H1 (cell line): ENCODE results near the gene FAM161A. TPM values are rescaled to one million over a fixed set of nuclear protein-coding genes. Genes with fewer than 3 reads are reported as not detected.

ENCODE experiments used
- CTCF ChIA-PET: fragments of 300-600 bp; sonication (Branson Sonifier 250); formaldehyde crosslinking; loops from one replicate; lab custom pipeline; 2021; ENCODE audit not compliant: partially characterized antibody; lab: Charles Lee
- POLR2A ChIA-PET: fragments of 300-600 bp; sonication (Branson Sonifier 250); formaldehyde crosslinking; loops from one replicate; lab custom pipeline; 2021; ENCODE audit warnings: inconsistent platforms; ENCODE audit not compliant: partially characterized antibody; lab: Charles Lee
- DNase-seq, 2 experiments: peaks; one replicate each; pipeline versions ENCODE4 v3.0.0 to v3.0.0-alpha.2; 2010 to 2022; ENCODE audit warnings: low spot score in 2 of 2, low read depth in 1 of 2, mixed read lengths in 1 of 2
- FAIRE-seq: peaks from 2 replicates; lab custom pipeline; 2011; peaks lifted over from hg19 to GRCh38; lab: Jason Lieb, UNC
- H2AFZ ChIP-seq: 2 replicates; pipeline ENCODE4 v1.8.1; 2012; ENCODE audit warnings: low read length, inconsistent platforms
- H2AK5ac ChIP-seq: 2 replicates; pipeline ENCODE4 v1.6.1; 2013; ENCODE audit warnings: low read depth, low read length
- H2BK120ac ChIP-seq: replicated peaks from 2 replicates; pipeline ENCODE3; 2013; ENCODE audit warnings: low read depth, low read length, inconsistent platforms
- H2BK12ac ChIP-seq: 2 replicates; pipeline ENCODE4 v1.6.1; 2013; ENCODE audit warnings: low read depth, low read length
- H2BK15ac ChIP-seq: 2 replicates; pipeline ENCODE4 v1.6.1; 2013; ENCODE audit warnings: low read length
- H2BK20ac ChIP-seq: 2 replicates; pipeline ENCODE4 v1.6.1; 2013; ENCODE audit warnings: low read length
- H2BK5ac ChIP-seq: 2 replicates; pipeline ENCODE4 v1.6.1; 2013; ENCODE audit warnings: low read depth, low read length
- H3K14ac ChIP-seq: 2 replicates; pipeline ENCODE4 v1.6.1; 2013; ENCODE audit warnings: inconsistent platforms; ENCODE audit not compliant: insufficient read length
- H3K18ac ChIP-seq: 2 replicates; pipeline ENCODE4 v1.6.1; 2013; ENCODE audit warnings: low read length; ENCODE audit errors: extremely low read depth
- H3K23ac ChIP-seq: 2 replicates; pipeline ENCODE4 v1.6.1; 2013; ENCODE audit warnings: inconsistent platforms; ENCODE audit not compliant: insufficient read length
- H3K23me2 ChIP-seq: 2 replicates; pipeline ENCODE4 v1.6.1; 2013; ENCODE audit warnings: low read depth, low read length
- H3K27ac ChIP-seq: 2 replicates; pipeline ENCODE4 v1.6.1; 2011; ENCODE audit warnings: low read depth, low read length, inconsistent platforms
- H3K27me3 ChIP-seq, 4 experiments: replicated peaks in 1 of 4; 1 replicate in 1 of 4; 2 replicates in 3 of 4; pipeline versions ENCODE4 v1.6.1 to v1.8.1; 2011 to 2013; ENCODE audit warnings: low read length in 3 of 4, mild to moderate bottlenecking in 3 of 4, inconsistent platforms in 2 of 4, mixed read lengths in 2 of 4, moderate library complexity in 1 of 4; ENCODE audit not compliant: control insufficient read depth in 3 of 4, insufficient read depth in 3 of 4; ENCODE audit errors: extremely low read depth in 1 of 4
- H3K36me3 ChIP-seq, 4 experiments: 2 replicates each; pipeline versions ENCODE4 v1.6.1 to v1.8.1; 2011 to 2013; ENCODE audit warnings: mild to moderate bottlenecking in 4 of 4, low read length in 3 of 4, moderate library complexity in 2 of 4, control low read depth in 1 of 4, inconsistent platforms in 1 of 4; ENCODE audit not compliant: insufficient read depth in 4 of 4, control insufficient read depth in 2 of 4
- H3K4ac ChIP-seq: replicated peaks from 2 replicates; pipeline ENCODE3; 2013; ENCODE audit warnings: low read length, low read depth, mixed read lengths, inconsistent platforms; ENCODE audit not compliant: insufficient read length
- H3K4me1 ChIP-seq, 4 experiments: replicated peaks in 1 of 4; 1 replicate in 1 of 4; 2 replicates in 3 of 4; pipeline versions ENCODE4 v1.6.1 to v1.8.1; 2011 to 2013; ENCODE audit warnings: low read length in 3 of 4, inconsistent platforms in 2 of 4, mixed read lengths in 1 of 4; ENCODE audit not compliant: insufficient read depth in 4 of 4, control insufficient read depth in 3 of 4
- H3K4me2 ChIP-seq, 2 experiments: 2 replicates each; pipeline versions ENCODE4 v1.6.1 to v1.8.1; 2011 to 2013; ENCODE audit warnings: low read depth in 2 of 2, low read length in 2 of 2, control low read depth in 1 of 2, inconsistent platforms in 1 of 2, mild to moderate bottlenecking in 1 of 2; ENCODE audit not compliant: insufficient read depth in 1 of 2
- H3K4me3 ChIP-seq, 4 experiments: fragments of 200-600, 300-600 bp in 1 of 4; sonication (generic), shearing (Covaris generic), sonication (Bioruptor Twin) in 1 of 4; 2 replicates each; pipeline versions ENCODE4 v1.5.1 to v1.8.1; 2011 to 2016; ENCODE audit warnings: low read length in 4 of 4, low read depth in 3 of 4, control low read depth in 2 of 4, inconsistent platforms in 2 of 4, mild to moderate bottlenecking in 2 of 4, mixed read lengths in 1 of 4, moderate library complexity in 1 of 4; ENCODE audit not compliant: insufficient read depth in 2 of 4; ENCODE audit errors: extremely low read depth in 1 of 4
- H3K56ac ChIP-seq: replicated peaks from 2 replicates; pipeline ENCODE3; 2013; ENCODE audit warnings: low read depth, mild to moderate bottlenecking, mixed read lengths, low read length, inconsistent platforms; ENCODE audit not compliant: insufficient read length
- H3K79me1 ChIP-seq: 2 replicates; pipeline ENCODE4 v1.6.1; 2013; ENCODE audit warnings: low read depth, low read length, control low read depth
- H3K79me2 ChIP-seq, 2 experiments: 2 replicates each; pipeline versions ENCODE4 v1.6.1 to v1.8.1; 2012 to 2013; ENCODE audit warnings: low read length in 2 of 2, mild to moderate bottlenecking in 2 of 2, inconsistent platforms in 1 of 2; ENCODE audit not compliant: insufficient read depth in 2 of 2, control insufficient read depth in 1 of 2
- H3K9ac ChIP-seq, 4 experiments: replicated peaks in 1 of 4; 1 replicate in 1 of 4; 2 replicates in 3 of 4; pipeline versions ENCODE4 v1.6.1 to v1.8.1; 2011 to 2013; ENCODE audit warnings: low read depth in 3 of 4, low read length in 3 of 4, control low read depth in 2 of 4, mild to moderate bottlenecking in 2 of 4, moderate library complexity in 2 of 4, inconsistent platforms in 1 of 4; ENCODE audit errors: extremely low read depth in 1 of 4
- H3K9me3 ChIP-seq, 2 experiments: 2 replicates each; pipeline versions ENCODE4 v1.6.1 to v1.8.1; 2012 to 2013; ENCODE audit warnings: mild to moderate bottlenecking in 2 of 2, moderate library complexity in 2 of 2, control low read depth in 1 of 2, inconsistent platforms in 1 of 2, low read depth in 1 of 2, low read length in 1 of 2, mixed read lengths in 1 of 2; ENCODE audit not compliant: insufficient read depth in 2 of 2
- H4K20me1 ChIP-seq, 2 experiments: replicated peaks in 1 of 2; 2 replicates each; pipeline versions ENCODE3 to v1.8.1; 2011 to 2013; ENCODE audit warnings: inconsistent platforms in 2 of 2, low read length in 2 of 2, mild to moderate bottlenecking in 1 of 2; ENCODE audit not compliant: insufficient read depth in 2 of 2, control insufficient read depth in 1 of 2
- H4K5ac ChIP-seq: 2 replicates; pipeline ENCODE4 v1.6.1; 2013; ENCODE audit warnings: low read length, low read depth, mixed read lengths, inconsistent platforms; ENCODE audit not compliant: insufficient read length
- H4K8ac ChIP-seq: 2 replicates; pipeline ENCODE4 v1.8.0; 2013; ENCODE audit warnings: mild to moderate bottlenecking, moderate library complexity, low read length, inconsistent platforms; ENCODE audit not compliant: insufficient read depth; ENCODE audit errors: extremely low read depth
- H4K91ac ChIP-seq: replicated peaks from 2 replicates; pipeline ENCODE3; 2013; ENCODE audit warnings: low read length, mixed read lengths, inconsistent platforms; ENCODE audit not compliant: insufficient read length
- CEBPB ChIP-seq: IDR thresholded peaks from 2 replicates; pipeline ENCODE4 v1.6.1; 2012; ENCODE audit warnings: low read depth, low read length
- JUN ChIP-seq: IDR thresholded peaks from 2 replicates; pipeline ENCODE4 v1.6.1; 2011; ENCODE audit warnings: low read depth, mild to moderate bottlenecking, improper control_type of control experiment, low read length
- SIX5 ChIP-seq: IDR thresholded peaks from 2 replicates; pipeline ENCODE4 v1.6.1; 2011; ENCODE audit warnings: mild to moderate bottlenecking, low read depth, low read length
- WGBS, 2 experiments: shearing (Covaris generic) in 1 of 2; methylation state at CpG; one replicate each; pipeline versions ENCODE4 v1.1.6 to v1.1.7; 2013 to 2015; ENCODE audit warnings: low lambda C conversion rate in 2 of 2, mixed read lengths in 2 of 2, inconsistent platforms in 1 of 2, low coverage in 1 of 2, missing lambda C conversion rate in 1 of 2; ENCODE audit not compliant: insufficient replicate concordance in 2 of 2, insufficient coverage in 1 of 2, insufficient read length in 1 of 2; ENCODE audit errors: extremely low coverage in 1 of 2, missing lambda C conversion rate in 1 of 2; 5-methylcytosine and 5-hydroxymethylcytosine counted together
- polyA plus RNA-seq, 7 experiments: library from polyadenylated mRNA; depleted of rRNA in 3 of 7; stranded (reverse) in 5 of 7; unstranded in 2 of 7; fragments of >200 nt in 5 of 7; fragments of 200-250 nt in 2 of 7; gene quantifications; 1 replicate in 5 of 7; 2 replicates in 1 of 7; 4 replicates in 1 of 7; pipeline versions ENCODE4 v1.2.1 to v1.2.3, GENCODE V29; 2011 to 2013; ENCODE audit warnings: missing spikeins in 2 of 7, mixed read lengths in 2 of 7
- total RNA-seq: library from RNA; stranded (reverse); fragmentation: NEBNext Ultra II Directional; extraction: Animal tissue kit (Norgen Biotek cat#: 25700); gene quantifications from 2 replicates; pipeline ENCODE4 v1.2.1, GENCODE V29; 2021

Gene FAM161A
- total and polyA plus RNA-seq, 2 of the 8 experiments (the other 6 are each of a cell fraction or from before 2014, with no cell fraction given): 1.6 to 9.7 TPM

- Histone ChIP-seq H2BK12ac (no peak overlapping the region), H2AK5ac (no peak overlapping the region), H2BK15ac (no peak overlapping the region), H3K23ac (no peak overlapping the region), H2AFZ (no peak overlapping the region), H4K20me1 (no peaks in the 10 kb centered on the region), H4K5ac (no peak overlapping the region), H3K4me1 (no peaks in the 10 kb centered on the region), H4K8ac (no peak overlapping the region), H3K23me2 (no peaks in the 10 kb centered on the region), H3K18ac (no peak overlapping the region), H3K9ac (no peak overlapping the region), H2BK5ac (no peak overlapping the region), H3K27me3 (no peaks in the 10 kb centered on the region), H3K9me3 (no peaks in the 10 kb centered on the region), H3K27ac (no peak overlapping the region), H3K56ac (no peak overlapping the region), H3K79me1 (no peaks in the 10 kb centered on the region), H3K79me2 (no peaks in the 10 kb centered on the region), H3K4me3 (no peak overlapping the region), H3K36me3 (peaks cover 0 to 7% (median 0%) of the 10 kb centered on the region in 4 experiments; a peak in 1 of 8 replicates), H2BK120ac (no peak overlapping the region), H3K4me2 (no peak overlapping the region), H4K91ac (no peak overlapping the region), H3K4ac (no peak overlapping the region), H3K14ac (no peak overlapping the region), H2BK20ac (no peak overlapping the region)
- ChIA-PET POLR2A (no interaction called here), CTCF (interaction anchor here (0.7 to 1.3 kb wide), 2 partner anchors 29 to 142 kb away, joined by 3 read pairs; no protein-coding TSS in a partner anchor)
- 83% methylated on average over 3 of the region's 3 CpGs; no CpG with 5 or more reads in 1 of the 2 experiments for WGBS, 2 experiments
- FAIRE-seq: no peak
- DNase-seq: no peak
- TF ChIP-seq SIX5: no peak
- no peak for TF ChIP-seq JUN
- no peak for TF ChIP-seq CEBPB
- TF ChIP-seq, all 59 proteins: peak for 0
These were observed 8.5 kb downstream of the FAM161A start for GRCh38 chr2:61845320-61845719.
